HG02943 (cell line): ENCODE data around the gene CKAP2L.

Experiments
- ATAC-seq: cut with Tn5 transposase; IDR thresholded peaks from one replicate; pipeline ENCODE4 v1.9.1; 2021; ENCODE audit warnings: mild to moderate bottlenecking, low read depth, moderate library complexity; ENCODE audit not compliant: unreplicated experiment

Gene CKAP2L

DNA sequence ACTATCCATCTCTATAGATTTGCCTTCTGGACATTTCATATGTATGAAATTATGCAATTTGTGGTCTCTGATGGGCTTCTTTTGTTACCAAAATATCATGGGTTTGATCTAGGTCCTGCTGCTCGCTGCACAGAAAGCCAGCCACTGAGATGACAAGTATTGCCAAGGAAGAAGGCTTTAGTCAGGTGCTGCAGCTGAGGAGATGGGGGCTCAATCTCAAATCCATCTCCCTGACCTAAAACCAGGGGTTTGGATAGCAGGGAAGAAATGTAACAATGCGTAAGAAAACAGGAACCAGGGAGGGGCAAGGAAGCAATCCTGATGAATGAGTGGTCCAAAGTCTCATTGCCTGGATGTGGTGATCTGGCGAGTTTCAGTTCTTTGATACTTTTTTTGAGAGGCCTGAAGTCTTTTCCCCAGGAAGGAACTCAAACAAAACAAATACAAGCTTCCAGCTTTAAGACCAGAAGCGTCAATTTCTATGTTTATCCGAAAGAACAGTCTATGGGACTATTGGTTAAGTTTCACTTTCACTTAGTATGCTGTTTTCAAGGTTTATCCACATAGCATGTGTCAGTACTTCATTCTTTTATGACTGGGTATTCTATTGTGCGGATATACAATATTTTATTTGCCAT lies 3.4 kb upstream of the CKAP2L start:
- no peak for ATAC-seq

DNA sequence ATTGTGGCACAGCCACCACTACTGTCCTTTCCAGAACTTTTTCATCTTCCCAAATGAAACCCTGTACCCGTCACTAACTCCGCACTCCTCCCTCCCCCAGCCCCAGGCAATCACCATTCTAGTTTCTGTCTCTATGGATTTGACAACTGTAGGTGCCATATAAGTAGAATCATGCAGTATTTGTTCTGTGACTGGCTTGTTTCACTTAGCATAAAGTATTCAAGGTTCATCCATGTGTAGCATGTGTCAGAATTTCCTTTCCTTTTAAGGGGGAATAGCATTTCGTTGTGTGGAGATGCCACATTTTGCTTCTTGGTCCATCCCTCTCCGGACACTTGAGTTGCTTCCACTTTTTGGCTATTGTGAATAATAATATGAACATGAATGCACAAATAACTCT lies 842 bp upstream of the CKAP2L start:
- ATAC-seq: no peak

DNA sequence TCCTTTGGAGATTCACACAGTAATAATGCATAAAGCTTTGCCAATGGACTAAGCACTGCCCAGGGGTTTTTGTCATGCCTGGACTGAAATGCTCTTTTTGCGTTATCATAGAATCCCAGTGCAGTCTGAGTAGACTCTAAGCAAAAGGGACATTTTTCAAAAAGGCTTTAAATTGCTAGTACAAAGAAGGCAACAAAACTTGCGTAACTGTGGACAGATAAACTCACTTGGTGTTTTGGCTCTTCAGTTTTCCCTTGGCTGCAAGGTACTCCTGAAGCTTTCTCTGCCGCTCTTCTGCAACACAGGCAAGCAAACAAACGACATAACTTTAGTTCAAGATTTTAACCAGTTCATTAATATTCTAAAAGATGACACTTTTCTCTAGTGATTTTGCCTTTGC lies 2.1 kb downstream of the CKAP2L start:
- no peak for ATAC-seq

DNA sequence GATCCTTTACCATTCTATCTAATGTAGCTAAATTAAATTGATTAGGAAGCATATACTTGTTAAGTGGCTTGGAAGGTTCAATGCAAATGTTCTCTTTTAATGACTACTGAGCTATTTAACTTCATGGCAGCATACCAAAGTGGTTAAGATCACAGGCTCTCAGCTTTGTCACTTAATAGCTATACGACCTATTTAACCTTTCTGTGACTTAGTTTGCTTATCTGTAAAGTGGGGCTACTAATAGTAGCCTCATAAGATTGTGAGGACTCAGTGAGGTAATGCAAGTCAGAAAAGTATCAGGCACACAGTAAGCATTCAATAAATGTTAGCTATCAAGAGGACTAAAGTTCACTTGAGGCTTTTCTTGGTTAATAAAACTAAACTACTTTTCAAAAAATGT lies 4.3 kb downstream of the CKAP2L start:
- ATAC-seq: no peak

DNA sequence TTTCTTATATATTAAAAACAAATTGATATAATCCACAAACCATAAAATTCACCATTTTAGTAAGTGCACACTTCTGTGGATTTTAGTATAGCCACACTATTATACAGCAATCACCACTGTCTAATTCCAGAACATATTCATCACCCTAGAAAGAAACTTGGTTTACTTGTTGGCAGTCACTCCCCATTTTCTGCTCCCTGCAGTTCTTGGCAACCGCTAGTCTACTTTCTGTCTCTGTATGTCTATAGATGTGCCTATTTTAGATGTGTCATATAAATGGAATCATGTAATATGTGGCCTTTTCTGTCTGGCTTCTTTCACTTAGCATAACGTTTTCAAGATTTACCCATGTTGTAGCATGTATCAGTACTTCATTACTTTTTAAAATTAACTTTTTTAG lies 5.7 kb downstream of the CKAP2L start:
- ATAC-seq: no peak

DNA sequence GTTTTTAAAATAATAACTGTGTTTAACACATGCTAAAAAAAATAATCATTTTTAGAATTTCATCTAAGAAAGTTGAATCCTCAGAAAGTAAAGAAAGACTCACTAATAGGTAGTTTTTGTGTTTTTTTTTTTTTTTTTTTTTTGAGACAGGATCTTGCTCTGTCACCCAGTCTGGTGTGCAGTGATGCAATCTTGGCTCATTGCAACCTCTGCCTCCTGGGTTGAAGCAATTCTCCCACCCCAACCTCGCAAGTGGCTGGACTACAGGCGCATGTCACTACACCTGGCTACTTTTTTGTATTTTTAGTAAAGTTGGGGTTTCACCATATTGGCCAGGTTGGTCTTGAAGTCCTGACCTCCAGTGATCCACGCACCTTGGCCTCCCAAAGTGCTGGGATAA lies 7.1 kb downstream of the CKAP2L start:
- ATAC-seq: no peak

DNA sequence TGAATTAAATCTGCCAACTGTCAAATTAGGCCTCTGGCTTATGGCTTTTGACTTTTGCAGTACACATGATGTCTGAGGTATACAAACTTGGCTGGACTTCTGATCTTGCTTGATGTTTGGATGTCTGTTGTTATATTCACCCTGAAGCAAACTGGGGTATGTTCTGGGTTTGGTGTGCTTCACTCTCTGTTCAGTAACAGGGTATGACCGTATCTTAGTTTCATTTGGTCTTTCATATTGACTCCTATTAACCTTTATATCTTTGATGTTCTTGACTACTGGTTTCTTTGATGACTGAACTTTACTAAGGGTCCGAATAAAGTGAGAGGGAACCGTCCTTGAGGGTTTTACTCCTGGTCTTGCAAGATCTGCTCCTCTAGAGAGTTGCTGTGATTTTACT lies 8.2 kb downstream of the CKAP2L start:
- no peak for ATAC-seq

DNA sequence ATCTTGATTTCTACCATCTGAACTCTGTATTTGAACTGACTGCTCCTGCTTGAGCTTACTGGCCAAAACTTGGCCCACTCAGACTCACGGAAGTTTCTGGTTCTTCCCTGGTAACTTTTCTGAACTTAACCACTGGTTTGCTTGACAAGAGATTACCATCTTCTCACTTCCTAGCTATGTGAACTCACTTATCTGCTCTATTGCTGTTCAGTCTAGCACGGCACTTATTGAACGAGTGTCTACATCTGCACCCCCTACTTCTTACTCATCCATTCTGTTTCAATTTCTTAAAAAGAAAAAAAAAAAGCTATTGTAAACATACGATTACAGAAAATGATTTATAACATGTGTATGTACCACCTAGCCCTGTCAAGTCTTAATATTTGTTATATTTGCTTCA lies 9.0 kb downstream of the CKAP2L start:
- no peak for ATAC-seq

DNA sequence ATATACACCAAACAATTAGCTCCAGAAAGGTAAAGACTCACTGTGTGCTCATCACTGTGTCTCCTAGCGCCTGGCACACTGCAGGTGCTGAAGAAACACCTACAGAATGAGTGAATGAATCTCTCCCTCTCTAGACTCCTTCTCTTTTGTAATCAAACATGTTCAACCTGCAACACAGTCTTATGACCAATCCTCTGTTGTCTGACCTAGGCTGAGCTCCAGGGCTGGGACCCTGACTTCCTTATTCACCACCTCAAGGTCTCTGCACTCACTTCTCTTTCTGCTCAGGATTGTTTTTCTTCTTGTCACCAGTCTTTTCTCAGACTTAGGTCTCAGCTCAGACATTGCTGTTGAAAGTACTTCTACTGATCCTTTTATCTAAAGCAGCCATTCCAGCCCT lies 9.8 kb downstream of the CKAP2L start:
- ATAC-seq: no peak

DNA sequence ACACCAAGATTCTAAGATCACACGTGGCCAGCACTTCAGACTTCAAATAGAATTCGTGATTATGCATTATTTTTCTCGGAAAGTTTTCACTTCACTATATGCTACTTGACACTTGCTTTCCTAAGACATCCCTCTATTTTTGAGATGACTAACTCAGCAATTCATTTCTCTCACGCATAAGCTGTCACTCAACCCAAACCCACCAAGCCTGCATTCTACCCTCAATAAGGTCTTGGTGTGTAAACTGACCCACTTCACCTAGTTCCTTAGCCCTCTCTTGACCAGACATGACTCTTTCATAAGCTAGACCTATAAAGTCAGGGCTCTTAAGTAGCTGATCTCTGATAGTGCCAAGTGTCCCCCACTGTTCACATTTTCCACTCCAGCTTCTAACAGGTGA lies 11.7 kb downstream of the CKAP2L start:
- no peak for ATAC-seq

DNA sequence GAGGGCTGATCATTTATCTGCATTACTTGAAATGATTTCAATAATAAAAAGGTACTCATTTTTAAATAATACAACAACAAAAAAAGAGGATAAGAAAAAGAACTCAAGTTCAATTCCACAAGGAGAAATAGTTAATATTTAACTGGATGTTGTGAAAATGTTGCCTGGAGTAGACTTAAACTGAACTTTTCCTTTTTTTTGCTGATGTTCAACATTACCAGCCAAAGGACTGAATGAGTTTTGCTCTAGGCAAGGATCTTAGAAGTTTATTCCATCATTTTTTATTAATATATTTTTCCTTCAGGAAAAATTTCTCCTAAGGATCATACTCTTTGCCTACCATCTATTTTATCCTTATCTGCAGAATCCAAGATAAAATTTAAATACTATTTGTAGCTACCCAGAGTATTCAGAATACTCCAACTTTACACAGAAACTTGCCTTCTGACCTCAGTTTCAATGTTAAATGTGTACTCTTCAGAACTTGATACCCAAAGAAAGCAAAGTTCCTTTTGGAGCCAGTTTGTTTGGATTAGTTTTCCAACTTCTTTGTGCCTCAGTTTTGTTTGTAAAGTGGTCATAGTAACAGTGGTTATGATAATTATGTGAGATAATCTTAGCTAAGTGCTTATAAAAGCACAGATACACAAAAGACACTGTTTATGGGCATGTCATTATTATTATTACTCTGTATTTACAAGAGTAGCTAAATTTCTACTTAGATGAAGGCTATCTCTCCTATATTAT lies 12.8 kb downstream of the CKAP2L start:
- no peak for ATAC-seq

DNA sequence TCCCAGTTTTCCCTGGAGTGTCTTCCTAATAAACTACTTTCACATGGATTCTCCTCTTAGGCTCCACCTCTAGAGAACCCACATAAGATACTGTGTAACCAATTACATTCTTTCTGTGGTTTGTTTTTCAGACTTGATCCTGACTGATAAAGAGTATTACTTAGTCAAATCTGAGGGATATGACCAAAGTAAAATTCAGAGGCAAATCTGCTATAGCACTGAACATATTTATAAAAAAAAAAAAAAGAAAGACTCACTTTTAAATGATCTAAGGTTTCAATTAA lies 13.9 kb downstream of the CKAP2L start:
- no peak for ATAC-seq

DNA sequence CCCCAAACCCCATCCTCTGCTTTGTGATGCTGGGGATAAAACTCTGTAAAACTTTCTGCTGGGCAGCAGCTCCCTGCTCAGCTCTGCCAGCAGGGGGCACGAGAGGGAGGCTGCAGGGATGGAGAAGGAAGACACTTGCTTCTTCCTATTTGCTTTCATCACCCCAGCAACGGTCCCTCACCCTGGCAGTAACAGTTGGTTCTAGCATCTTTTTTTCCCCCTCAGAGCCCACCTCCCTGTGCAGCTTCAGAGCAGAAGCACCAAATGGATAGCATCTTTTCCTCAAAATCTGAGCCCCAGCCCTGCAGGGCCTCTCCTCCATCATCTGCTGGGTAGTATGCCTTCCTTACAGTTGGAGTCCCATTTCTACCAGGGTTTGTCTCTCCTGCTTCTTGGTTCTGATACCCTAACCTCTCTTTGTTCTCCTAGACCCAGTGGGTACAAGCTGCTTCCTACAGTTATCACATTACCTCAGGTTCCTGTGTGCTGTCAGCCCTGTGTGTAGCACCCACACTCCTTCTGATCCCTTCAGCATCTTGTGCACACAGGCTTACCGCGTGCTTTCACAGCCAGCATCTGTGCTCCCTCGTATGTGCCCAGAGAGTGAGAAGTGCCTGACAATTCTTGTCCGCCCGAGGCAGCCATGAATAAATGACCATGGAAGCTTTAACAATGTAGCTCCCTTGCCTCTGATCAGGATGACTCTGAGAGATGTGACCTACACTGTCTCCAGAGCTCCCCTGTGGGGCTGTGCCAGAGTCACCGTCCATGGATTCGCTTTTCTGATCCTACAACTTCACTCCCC lies 14.5 kb downstream of the CKAP2L start:
- no peak for ATAC-seq

DNA sequence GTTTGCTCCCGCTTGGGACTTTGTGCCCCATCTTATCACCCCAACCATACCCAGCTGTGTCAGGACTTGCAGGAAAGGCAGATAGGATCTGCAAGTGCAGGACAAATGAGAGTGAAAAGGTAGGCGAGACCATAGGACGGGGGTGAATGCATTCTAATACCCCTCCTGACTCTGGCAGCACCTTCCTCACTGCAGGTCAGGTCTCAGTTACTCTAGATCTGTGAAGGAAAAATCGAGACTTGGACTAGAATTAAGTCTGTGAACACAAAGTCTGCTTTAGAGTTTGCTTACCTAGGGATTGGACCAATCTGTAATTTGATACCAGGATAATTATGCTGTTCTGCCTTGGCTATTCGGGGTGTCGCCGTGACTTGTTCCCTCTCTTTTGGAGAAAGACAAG lies 23.9 kb downstream of the CKAP2L start:
- ATAC-seq: no peak

DNA sequence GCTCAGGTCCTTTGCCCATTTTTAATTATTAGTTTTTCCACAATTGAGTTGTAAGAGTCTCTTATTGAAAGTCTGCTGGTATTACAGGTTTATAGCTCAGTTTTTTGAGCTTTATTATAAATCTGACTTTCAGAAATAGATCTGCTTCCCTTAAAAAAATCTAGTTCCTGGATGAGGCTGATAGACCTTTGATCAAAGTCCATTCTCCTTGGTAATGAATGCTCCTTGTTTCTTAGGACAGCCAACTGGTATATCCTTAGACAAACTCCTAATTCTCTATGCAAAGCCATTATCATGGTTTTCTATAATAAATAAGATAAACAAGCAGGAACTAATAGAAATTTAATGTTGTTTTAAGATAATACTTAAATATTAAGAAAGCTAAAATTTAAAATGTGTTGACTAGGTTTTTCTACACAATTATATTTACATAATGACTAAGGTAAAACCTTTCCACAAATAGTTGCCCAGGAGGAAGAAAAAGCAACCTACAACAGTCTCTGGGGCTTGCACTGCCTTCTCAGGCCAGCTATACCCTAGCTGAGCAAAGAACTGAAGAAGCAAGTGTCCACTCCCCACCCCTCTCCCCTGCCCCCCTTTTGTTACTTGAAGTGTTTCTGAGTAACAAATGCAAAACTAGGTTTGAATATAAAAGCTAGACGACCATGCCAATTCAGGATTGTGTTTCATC lies 26.7 kb downstream of the CKAP2L start:
- no peak for ATAC-seq

DNA sequence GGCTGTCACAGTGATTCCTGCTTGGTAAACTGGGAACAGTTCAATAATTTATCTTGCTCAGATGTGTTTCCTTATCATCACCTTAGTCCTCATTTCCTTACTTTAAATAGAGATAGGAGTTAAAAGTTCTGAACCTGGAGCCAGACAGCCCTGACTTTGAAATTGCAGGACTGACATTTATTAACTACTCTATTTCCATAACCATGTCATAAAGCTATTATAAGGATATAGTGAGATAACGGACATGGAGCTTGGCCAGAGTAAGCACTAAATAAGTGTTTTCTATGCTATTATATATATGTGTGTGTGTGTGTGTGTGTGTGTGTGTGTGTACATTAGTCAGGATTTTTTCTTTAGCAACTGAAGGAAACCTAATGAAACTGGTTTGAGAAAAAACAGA lies 30.5 kb downstream of the CKAP2L start:
- ATAC-seq: no peak

DNA sequence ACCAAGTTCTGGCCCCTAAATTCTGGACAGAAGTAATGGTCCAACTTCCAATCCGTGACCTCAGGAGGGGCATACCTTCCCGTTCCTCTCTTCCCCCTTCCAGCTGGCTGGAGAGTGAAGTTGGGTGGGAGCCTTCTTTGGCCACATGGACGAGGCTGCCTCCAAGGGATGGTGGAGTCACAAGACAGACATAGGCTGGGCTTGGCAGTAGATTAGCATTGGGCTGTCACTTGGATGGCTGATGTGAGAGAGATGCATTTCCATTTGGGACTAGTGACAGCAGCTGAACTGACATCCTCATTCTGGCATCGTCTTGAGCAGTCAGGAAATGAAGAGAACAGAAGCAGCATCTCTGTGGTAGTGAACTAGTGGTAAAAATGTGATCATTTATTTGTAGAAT lies 31.0 kb downstream of the CKAP2L start:
- ATAC-seq: no peak

DNA sequence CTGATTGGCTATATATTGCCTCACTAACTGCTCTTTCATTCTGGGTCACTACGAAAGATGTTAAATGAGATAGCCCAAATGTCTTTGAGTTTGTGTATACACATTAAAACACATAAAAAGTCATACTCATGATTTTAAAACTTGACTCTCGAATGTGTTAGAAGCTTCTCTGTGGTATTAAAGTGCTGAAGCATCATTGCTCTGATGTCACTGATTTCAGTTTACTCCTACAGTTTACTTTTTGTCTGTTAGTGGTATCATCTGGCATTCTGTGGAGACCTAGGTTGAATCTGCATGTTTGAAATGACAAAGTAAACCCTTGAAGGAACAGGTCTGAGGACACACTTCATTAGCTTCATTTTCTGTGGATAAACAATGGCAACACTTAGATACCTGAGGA lies 32.9 kb downstream of the CKAP2L start:
- no peak for ATAC-seq

DNA sequence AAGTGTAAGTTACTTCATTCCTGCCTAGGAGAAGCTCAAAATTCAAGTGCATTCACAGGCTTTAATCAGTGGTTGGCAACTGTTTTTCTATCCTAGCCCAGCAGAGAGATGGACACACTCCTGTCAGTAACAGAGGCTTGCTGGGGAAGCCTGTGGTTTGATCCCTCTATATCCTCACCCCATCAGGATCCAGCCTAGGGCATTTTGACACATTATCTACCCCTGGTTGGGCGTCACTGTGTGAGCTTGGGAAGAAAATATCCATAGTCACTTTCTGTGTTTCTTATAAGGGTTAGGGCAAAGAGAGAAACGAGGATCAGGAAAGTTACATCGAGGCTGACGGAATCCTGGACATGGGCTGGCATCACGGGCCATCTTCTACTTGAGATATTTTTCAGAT lies 33.6 kb downstream of the CKAP2L start:
- no peak for ATAC-seq

DNA sequence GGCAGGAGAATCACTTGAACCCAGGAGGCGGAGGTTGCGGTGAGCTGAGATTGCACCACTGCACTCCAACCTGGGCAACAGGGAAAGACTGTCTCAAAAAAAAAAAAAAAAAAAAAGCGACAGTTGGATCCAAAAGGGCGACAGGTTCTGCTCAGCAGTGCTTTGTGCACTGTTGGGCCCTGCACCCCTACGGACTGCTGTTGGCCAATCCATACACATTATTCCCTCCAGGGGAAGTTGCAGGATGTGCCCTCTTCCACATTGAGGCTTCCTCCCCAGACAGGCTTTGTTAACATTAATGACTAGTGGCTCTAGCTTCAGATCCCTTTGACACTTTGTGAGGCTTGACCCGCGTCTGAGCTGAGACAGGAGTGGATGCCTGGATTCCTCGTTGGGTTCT lies 34.2 kb downstream of the CKAP2L start:
- ATAC-seq: no peak

DNA sequence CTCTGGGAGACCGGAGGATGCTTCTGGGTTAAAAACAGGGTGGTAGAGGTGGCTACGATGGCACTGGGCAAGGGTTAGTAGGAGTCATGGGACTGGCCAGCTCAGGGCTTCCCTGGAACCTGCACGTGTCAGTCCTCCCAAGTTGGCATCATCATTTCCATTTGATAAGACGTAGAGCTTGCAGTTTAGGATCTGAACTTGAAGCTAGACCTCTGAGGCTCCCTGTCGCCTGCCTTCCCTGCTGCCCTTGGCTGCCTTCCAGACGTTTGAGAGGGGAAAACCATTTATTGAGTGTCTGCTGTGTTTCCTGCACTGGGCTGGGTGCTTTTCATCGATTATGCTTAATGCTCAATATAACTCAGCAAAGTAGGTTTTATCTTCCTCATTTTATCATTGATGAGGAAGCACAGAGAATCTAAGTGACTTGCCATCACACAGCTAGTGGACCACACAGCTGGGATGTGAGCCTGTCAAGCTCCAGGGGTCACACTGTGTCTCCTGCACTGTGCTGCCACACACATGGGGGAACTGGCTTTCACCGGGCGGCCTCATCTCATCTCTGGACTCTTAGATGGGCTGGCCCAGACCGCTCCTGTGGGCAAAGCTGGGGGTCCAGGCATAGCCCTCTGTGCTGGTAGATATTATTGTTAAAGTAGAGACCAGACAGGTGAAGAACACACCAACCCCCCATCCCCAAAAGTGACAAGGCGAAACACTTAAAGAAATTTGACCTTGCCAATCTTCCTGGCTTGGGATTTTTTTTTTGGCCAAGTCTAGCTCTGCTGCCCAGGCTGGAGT lies 35.8 kb downstream of the CKAP2L start:
- ATAC-seq: no peak
